ENCODE data around the gene BIN1.

The BIN1 gene

GRCh38 chr2:127044977-127045661, 61.8 kb downstream of the BIN1 start:
- DNase-seq (ENCODE audit: low read depth, low spot score): no peak
- no peak overlapping the region for H3K9ac ChIP-seq (ENCODE audit: insufficient read length)
- no peaks in the 10 kb centered on the region for H3K36me3 ChIP-seq (ENCODE audit: insufficient read depth, low read length)
- no peak overlapping the region for H3K4me3 ChIP-seq
- H3K9me3 ChIP-seq (ENCODE audit: low read depth, low read length): no peaks in the 10 kb centered on the region
- TF ChIP-seq POLR2AphosphoS5 (IDR thresholded peaks at IDR 0.05; ENCODE audit: borderline replicate concordance, low read depth, low read length): no peak
- TF ChIP-seq FOXP2 (optimal IDR thresholded peaks at IDR 0.05; ENCODE audit: control extremely low read depth, extremely low read length, insufficient read depth): no peak
- no peak for TF ChIP-seq EZH2 (IDR thresholded peaks at IDR 0.05)
- H3K27ac ChIP-seq: no peak overlapping the region

GRCh38 chr2:127044165-127044718, 62.7 kb downstream of the BIN1 start:
- DNase-seq (ENCODE audit: low read depth, low spot score): no peak
- H3K9me3 ChIP-seq (ENCODE audit: low read depth, low read length): no peaks in the 10 kb centered on the region
- no peak overlapping the region for H3K27ac ChIP-seq
- no peak overlapping the region for H3K9ac ChIP-seq (ENCODE audit: insufficient read length)
- no peak overlapping the region for H3K4me3 ChIP-seq
- TF ChIP-seq FOXP2 (optimal IDR thresholded peaks at IDR 0.05; ENCODE audit: control extremely low read depth, extremely low read length, insufficient read depth) (no peak), POLR2AphosphoS5 (IDR thresholded peaks at IDR 0.05; ENCODE audit: borderline replicate concordance, low read depth, low read length) (no peak), EZH2 (IDR thresholded peaks at IDR 0.05) (no peak)
- H3K36me3 ChIP-seq (ENCODE audit: insufficient read depth, low read length): no peaks in the 10 kb centered on the region

- no peaks in the 10 kb centered on the region for H3K9me3 ChIP-seq (ENCODE audit: low read depth, low read length)
- no peak for TF ChIP-seq EZH2 (IDR thresholded peaks at IDR 0.05)
- no peak for TF ChIP-seq POLR2AphosphoS5 (IDR thresholded peaks at IDR 0.05; ENCODE audit: borderline replicate concordance, low read depth, low read length)
- no peak for TF ChIP-seq FOXP2 (optimal IDR thresholded peaks at IDR 0.05; ENCODE audit: control extremely low read depth, extremely low read length, insufficient read depth)
- H3K4me3 ChIP-seq: no peak overlapping the region
- H3K9ac ChIP-seq (ENCODE audit: insufficient read length): no peak overlapping the region
- no peak overlapping the region for H3K27ac ChIP-seq
- H3K36me3 ChIP-seq (ENCODE audit: insufficient read depth, low read length): no peaks in the 10 kb centered on the region
- DNase-seq (ENCODE audit: low read depth, low spot score): no peak
Measured at GRCh38 chr2:127043367-127044164, 63.4 kb downstream of the BIN1 start.

- H3K27ac ChIP-seq: no peak overlapping the region
- H3K9me3 ChIP-seq (ENCODE audit: low read depth, low read length): no peaks in the 10 kb centered on the region
- no peak for TF ChIP-seq EZH2 (IDR thresholded peaks at IDR 0.05)
- no peak overlapping the region for H3K9ac ChIP-seq (ENCODE audit: insufficient read length)
- no peak overlapping the region for H3K4me3 ChIP-seq
- no peaks in the 10 kb centered on the region for H3K36me3 ChIP-seq (ENCODE audit: insufficient read depth, low read length)
- no peak for DNase-seq (ENCODE audit: low read depth, low spot score)
Measured at GRCh38 chr2:127041259-127041970, 65.5 kb downstream of the BIN1 start.

GRCh38 chr2:127040169-127040568, 66.8 kb downstream of the BIN1 start:
- no peak for TF ChIP-seq EZH2 (IDR thresholded peaks at IDR 0.05)
- no peak for TF ChIP-seq FOXP2 (optimal IDR thresholded peaks at IDR 0.05; ENCODE audit: control extremely low read depth, extremely low read length, insufficient read depth)
- no peak for TF ChIP-seq POLR2AphosphoS5 (IDR thresholded peaks at IDR 0.05; ENCODE audit: borderline replicate concordance, low read depth, low read length)
- no peak overlapping the region for H3K27ac ChIP-seq
- no peak overlapping the region for H3K9ac ChIP-seq (ENCODE audit: insufficient read length)
- H3K9me3 ChIP-seq (ENCODE audit: low read depth, low read length): no peaks in the 10 kb centered on the region
- DNase-seq (ENCODE audit: low read depth, low spot score): no peak
- no peak overlapping the region for H3K4me3 ChIP-seq
- no peaks in the 10 kb centered on the region for H3K36me3 ChIP-seq (ENCODE audit: insufficient read depth, low read length)

GRCh38 chr2:127039387-127040031, 67.4 kb downstream of the BIN1 start:
- Histone ChIP-seq H3K4me3 (no peak overlapping the region), H3K9ac (ENCODE audit: insufficient read length) (no peak overlapping the region), H3K9me3 (ENCODE audit: low read depth, low read length) (no peaks in the 10 kb centered on the region), H3K27ac (no peak overlapping the region), H3K36me3 (ENCODE audit: insufficient read depth, low read length) (no peaks in the 10 kb centered on the region)
- TF ChIP-seq POLR2AphosphoS5 (IDR thresholded peaks at IDR 0.05; ENCODE audit: borderline replicate concordance, low read depth, low read length) (no peak), FOXP2 (optimal IDR thresholded peaks at IDR 0.05; ENCODE audit: control extremely low read depth, extremely low read length, insufficient read depth) (no peak), EZH2 (IDR thresholded peaks at IDR 0.05) (no peak)
- no peak for DNase-seq (ENCODE audit: low read depth, low spot score)

- no peaks in the 10 kb centered on the region for H3K9me3 ChIP-seq (ENCODE audit: low read depth, low read length)
- H3K9ac ChIP-seq (ENCODE audit: insufficient read length): no peak overlapping the region
- H3K36me3 ChIP-seq (ENCODE audit: insufficient read depth, low read length): no peaks in the 10 kb centered on the region
- H3K27ac ChIP-seq: no peak overlapping the region
- H3K4me3 ChIP-seq: no peak overlapping the region
- no peak for DNase-seq (ENCODE audit: low read depth, low spot score)
- no peak for TF ChIP-seq POLR2AphosphoS5 (IDR thresholded peaks at IDR 0.05; ENCODE audit: borderline replicate concordance, low read depth, low read length)
- no peak for TF ChIP-seq FOXP2 (optimal IDR thresholded peaks at IDR 0.05; ENCODE audit: control extremely low read depth, extremely low read length, insufficient read depth)
- TF ChIP-seq EZH2 (IDR thresholded peaks at IDR 0.05): no peak
Measured at GRCh38 chr2:127037476-127037875, 69.5 kb downstream of the BIN1 start.
